Measurements from ENCODE around the gene GNAZ. TPM values are rescaled to one million over a fixed set of nuclear protein-coding genes. Genes with fewer than 3 reads are reported as not detected.

The GNAZ gene
- total RNA-seq, 1 experiment from 2014 or later = 0.82 TPM

- Mint-ChIP-seq H3K9me3 (ENCODE audit: unreplicated experiment) (no peaks in the 10 kb centered on the region), H3K4me3 (ENCODE audit: unreplicated experiment) (no peak overlapping the region), H3K27me3 (ENCODE audit: insufficient read depth, unreplicated experiment) (no peaks in the 10 kb centered on the region), H3K4me1 (ENCODE audit: insufficient read depth, unreplicated experiment) (no peaks in the 10 kb centered on the region), H3K27ac (ENCODE audit: low read depth, unreplicated experiment) (no peak overlapping the region), H3K36me3 (ENCODE audit: insufficient read depth, unreplicated experiment) (no peaks in the 10 kb centered on the region)
- POLR2A ChIA-PET = no interaction called here
- DNase-seq (ENCODE audit: unreplicated experiment) = no peak
- CTCF ChIA-PET = interaction anchor here (1.1 to 1.3 kb wide), 2 partner anchors 19 to 151 kb away, joined by 3 to 5 read pairs; no protein-coding TSS in a partner anchor
- BruUV-seq (replicated peaks) = no TSS peak
- intact Hi-C loops (cut with micrococcal nuclease) = no loop called here
- TF ChIP-seq CTCF (IDR thresholded peaks at IDR 0.05; ENCODE audit: unreplicated experiment) = no peak
Measured at GRCh38 chr22:23109079-23109347, 38.7 kb downstream of the GNAZ start.

GRCh38 chr22:23109441-23109978 lies 39.2 kb downstream of the GNAZ start:
- no TSS peak for BruUV-seq (replicated peaks)
- POLR2A ChIA-PET = no interaction called here

GRCh38 chr22:23110190-23110921 lies 40.0 kb downstream of the GNAZ start:
- BruUV-seq (replicated peaks) = no TSS peak
- H3K9me3 Mint-ChIP-seq (ENCODE audit: unreplicated experiment) = no peaks in the 10 kb centered on the region
- no peak for TF ChIP-seq CTCF (IDR thresholded peaks at IDR 0.05; ENCODE audit: unreplicated experiment)
- intact Hi-C loops (cut with micrococcal nuclease) = no loop called here
- H3K27ac Mint-ChIP-seq (ENCODE audit: low read depth, unreplicated experiment) = no peak overlapping the region
- CTCF ChIA-PET = interaction anchor here (1.0 kb wide), 1 partner anchor 646 kb away, joined by 3 read pairs; no protein-coding TSS in a partner anchor
- POLR2A ChIA-PET = no interaction called here
- no peak overlapping the region for H3K4me3 Mint-ChIP-seq (ENCODE audit: unreplicated experiment)
- no peaks in the 10 kb centered on the region for H3K27me3 Mint-ChIP-seq (ENCODE audit: insufficient read depth, unreplicated experiment)
- no peaks in the 10 kb centered on the region for H3K36me3 Mint-ChIP-seq (ENCODE audit: insufficient read depth, unreplicated experiment)
- no peaks in the 10 kb centered on the region for H3K4me1 Mint-ChIP-seq (ENCODE audit: insufficient read depth, unreplicated experiment)
- DNase-seq (ENCODE audit: unreplicated experiment) = no peak

More at GRCh38 chr22:23109441-23109978, 39.2 kb downstream of the GNAZ start:
- TF ChIP-seq CTCF (IDR thresholded peaks at IDR 0.05; ENCODE audit: unreplicated experiment) = no peak
- H3K4me3 Mint-ChIP-seq (ENCODE audit: unreplicated experiment) = no peak overlapping the region
- H3K36me3 Mint-ChIP-seq (ENCODE audit: insufficient read depth, unreplicated experiment) = no peaks in the 10 kb centered on the region
- H3K27ac Mint-ChIP-seq (ENCODE audit: low read depth, unreplicated experiment) = no peak overlapping the region
- no peaks in the 10 kb centered on the region for H3K9me3 Mint-ChIP-seq (ENCODE audit: unreplicated experiment)
- H3K4me1 Mint-ChIP-seq (ENCODE audit: insufficient read depth, unreplicated experiment) = no peaks in the 10 kb centered on the region
- DNase-seq (ENCODE audit: unreplicated experiment) = no peak
- intact Hi-C loops (cut with micrococcal nuclease) = no loop called here
- H3K27me3 Mint-ChIP-seq (ENCODE audit: insufficient read depth, unreplicated experiment) = no peaks in the 10 kb centered on the region
- CTCF ChIA-PET = interaction anchor here (0.6 to 1.3 kb wide), 3 partner anchors 18 to 343 kb away, joined by 3 to 5 read pairs (median 3); no protein-coding TSS in a partner anchor

- ChIA-PET POLR2A (no interaction called here), CTCF (interaction anchor here (1.0 kb wide), 1 partner anchor 647 kb away, joined by 3 read pairs; no protein-coding TSS in a partner anchor)
- H3K36me3 Mint-ChIP-seq (ENCODE audit: insufficient read depth, unreplicated experiment) = no peaks in the 10 kb centered on the region
- DNase-seq (ENCODE audit: unreplicated experiment) = peak; percentile 17
- H3K27ac Mint-ChIP-seq (ENCODE audit: low read depth, unreplicated experiment) = no peak overlapping the region
- no peaks in the 10 kb centered on the region for H3K9me3 Mint-ChIP-seq (ENCODE audit: unreplicated experiment)
- H3K27me3 Mint-ChIP-seq (ENCODE audit: insufficient read depth, unreplicated experiment) = no peaks in the 10 kb centered on the region
- TF ChIP-seq CTCF (IDR thresholded peaks at IDR 0.05; ENCODE audit: unreplicated experiment) = no peak
- intact Hi-C loops (cut with micrococcal nuclease) = no loop called here
- BruUV-seq (replicated peaks) = no TSS peak
- no peaks in the 10 kb centered on the region for H3K4me1 Mint-ChIP-seq (ENCODE audit: insufficient read depth, unreplicated experiment)
- no peak overlapping the region for H3K4me3 Mint-ChIP-seq (ENCODE audit: unreplicated experiment)
Measured at GRCh38 chr22:23110922-23111527, 40.7 kb downstream of the GNAZ start.
